Measurements from ENCODE around the gene ZNF804B.

Gene ZNF804B

DNA sequence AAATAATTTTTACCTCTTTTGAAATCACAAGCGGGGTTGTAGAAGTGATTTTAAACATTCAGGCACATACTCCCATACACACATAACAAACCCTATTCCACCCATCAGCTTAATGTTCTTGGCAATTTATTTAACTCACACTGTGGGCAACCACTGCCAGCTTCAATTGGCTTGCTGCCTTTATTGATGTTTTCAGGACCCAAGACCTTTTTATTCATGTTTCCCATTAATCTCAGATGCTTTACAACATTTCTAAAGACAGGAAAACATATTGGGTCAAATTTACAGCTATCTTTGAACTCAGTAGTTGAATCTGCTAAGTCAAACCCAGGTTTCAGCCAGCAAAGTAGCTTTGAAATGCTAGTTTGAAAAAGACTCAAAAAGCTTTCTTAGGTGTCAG, 109.0 kb downstream of the ZNF804B start:
- H3K27me3 Mint-ChIP-seq (ENCODE audit: low read depth, poor library complexity), result no peaks in the 10 kb centered on the region
- no peaks in the 10 kb centered on the region for H3K4me1 Mint-ChIP-seq
- peaks cover 16% of the 10 kb centered on the region for H3K9me3 Mint-ChIP-seq
- H3K36me3 Mint-ChIP-seq (ENCODE audit: low read depth), result no peaks in the 10 kb centered on the region
- no peak overlapping the region for H3K4me3 Mint-ChIP-seq
- TF ChIP-seq, protein P1, sequence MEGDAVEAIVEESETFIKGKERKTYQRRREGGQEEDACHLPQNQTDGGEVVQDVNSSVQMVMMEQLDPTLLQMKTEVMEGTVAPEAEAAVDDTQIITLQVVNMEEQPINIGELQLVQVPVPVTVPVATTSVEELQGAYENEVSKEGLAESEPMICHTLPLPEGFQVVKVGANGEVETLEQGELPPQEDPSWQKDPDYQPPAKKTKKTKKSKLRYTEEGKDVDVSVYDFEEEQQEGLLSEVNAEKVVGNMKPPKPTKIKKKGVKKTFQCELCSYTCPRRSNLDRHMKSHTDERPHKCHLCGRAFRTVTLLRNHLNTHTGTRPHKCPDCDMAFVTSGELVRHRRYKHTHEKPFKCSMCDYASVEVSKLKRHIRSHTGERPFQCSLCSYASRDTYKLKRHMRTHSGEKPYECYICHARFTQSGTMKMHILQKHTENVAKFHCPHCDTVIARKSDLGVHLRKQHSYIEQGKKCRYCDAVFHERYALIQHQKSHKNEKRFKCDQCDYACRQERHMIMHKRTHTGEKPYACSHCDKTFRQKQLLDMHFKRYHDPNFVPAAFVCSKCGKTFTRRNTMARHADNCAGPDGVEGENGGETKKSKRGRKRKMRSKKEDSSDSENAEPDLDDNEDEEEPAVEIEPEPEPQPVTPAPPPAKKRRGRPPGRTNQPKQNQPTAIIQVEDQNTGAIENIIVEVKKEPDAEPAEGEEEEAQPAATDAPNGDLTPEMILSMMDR (IDR thresholded peaks at IDR 0.05), result no peak
- no peak overlapping the region for H3K27ac Mint-ChIP-seq
- no peak for DNase-seq

DNA sequence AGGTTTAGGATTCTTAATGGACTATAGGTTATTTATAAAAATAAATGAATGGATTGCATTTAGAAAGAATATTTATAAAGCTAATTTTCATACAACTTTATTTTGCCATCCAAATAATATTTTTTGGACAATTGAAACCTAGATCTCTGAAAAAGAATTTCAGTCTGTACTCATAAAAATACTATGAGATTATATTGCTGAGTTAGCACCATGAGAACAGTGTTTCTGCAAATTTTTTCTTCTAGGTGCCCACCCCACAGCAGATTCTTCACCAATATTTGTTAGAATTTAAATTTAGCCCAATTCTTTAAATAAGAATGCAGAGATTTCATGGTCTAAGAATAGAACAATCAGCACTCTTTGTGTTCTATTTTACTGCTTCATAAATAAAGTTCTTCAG, 121.6 kb downstream of the ZNF804B start:
- H3K36me3 Mint-ChIP-seq (ENCODE audit: low read depth), result no peaks in the 10 kb centered on the region
- no peaks in the 10 kb centered on the region for H3K27me3 Mint-ChIP-seq (ENCODE audit: low read depth, poor library complexity)
- TF ChIP-seq, protein P1 (IDR thresholded peaks at IDR 0.05), result no peak
- no peak overlapping the region for H3K27ac Mint-ChIP-seq
- no peaks in the 10 kb centered on the region for H3K9me3 Mint-ChIP-seq
- no peaks in the 10 kb centered on the region for H3K4me1 Mint-ChIP-seq
- no peak for DNase-seq
- no peak overlapping the region for H3K4me3 Mint-ChIP-seq

DNA sequence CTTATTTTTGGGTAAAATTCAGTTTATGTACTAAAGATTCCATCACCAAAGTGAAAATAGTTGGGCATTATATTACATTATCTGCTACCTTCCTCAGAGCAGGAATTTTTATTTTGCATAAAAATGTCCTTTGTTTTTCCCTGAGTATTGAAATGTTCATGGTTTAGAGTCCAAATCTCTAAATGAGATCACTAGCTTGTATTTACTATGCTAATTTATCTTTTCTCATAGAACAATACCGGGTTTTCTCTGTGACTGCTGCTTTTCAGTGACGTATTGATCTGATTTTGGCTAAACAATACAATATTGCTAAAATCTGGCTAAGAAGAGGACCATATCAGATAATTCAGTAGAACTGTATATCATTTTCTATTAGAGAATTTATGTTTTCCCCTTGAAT, 125.6 kb downstream of the ZNF804B start:
- Mint-ChIP-seq H3K4me1 (no peaks in the 10 kb centered on the region), H3K27me3 (ENCODE audit: low read depth, poor library complexity) (no peaks in the 10 kb centered on the region), H3K36me3 (ENCODE audit: low read depth) (no peaks in the 10 kb centered on the region), H3K27ac (no peak overlapping the region), H3K4me3 (no peak overlapping the region), H3K9me3 (no peaks in the 10 kb centered on the region)
- DNase-seq, result no peak
- TF ChIP-seq, protein P1 (IDR thresholded peaks at IDR 0.05), result no peak

DNA sequence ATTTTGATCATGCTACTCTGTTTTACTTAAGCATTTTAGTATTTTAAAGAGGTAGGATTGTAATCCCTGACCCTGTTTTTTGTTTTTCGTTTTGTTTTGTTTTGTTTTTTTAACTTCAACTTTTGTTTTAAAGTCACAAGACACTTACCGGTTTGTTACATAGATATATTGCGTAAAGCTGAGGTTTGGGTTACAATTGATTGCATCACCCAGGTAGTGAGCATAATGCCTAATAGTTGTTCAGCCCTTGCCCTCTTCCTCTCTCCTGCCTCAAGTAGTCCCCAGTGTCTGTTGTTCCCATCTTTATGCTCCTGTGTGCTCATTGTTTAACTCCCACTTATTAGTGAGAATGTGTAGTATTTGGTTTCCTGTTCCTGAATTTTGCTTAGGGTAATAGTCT, 129.2 kb downstream of the ZNF804B start:
- Mint-ChIP-seq H3K4me1 (no peaks in the 10 kb centered on the region), H3K27ac (no peak overlapping the region), H3K4me3 (no peak overlapping the region), H3K9me3 (no peaks in the 10 kb centered on the region), H3K36me3 (ENCODE audit: low read depth) (no peaks in the 10 kb centered on the region), H3K27me3 (ENCODE audit: low read depth, poor library complexity) (no peaks in the 10 kb centered on the region)
- DNase-seq, result no peak
- TF ChIP-seq, protein P1 (IDR thresholded peaks at IDR 0.05), result no peak

DNA sequence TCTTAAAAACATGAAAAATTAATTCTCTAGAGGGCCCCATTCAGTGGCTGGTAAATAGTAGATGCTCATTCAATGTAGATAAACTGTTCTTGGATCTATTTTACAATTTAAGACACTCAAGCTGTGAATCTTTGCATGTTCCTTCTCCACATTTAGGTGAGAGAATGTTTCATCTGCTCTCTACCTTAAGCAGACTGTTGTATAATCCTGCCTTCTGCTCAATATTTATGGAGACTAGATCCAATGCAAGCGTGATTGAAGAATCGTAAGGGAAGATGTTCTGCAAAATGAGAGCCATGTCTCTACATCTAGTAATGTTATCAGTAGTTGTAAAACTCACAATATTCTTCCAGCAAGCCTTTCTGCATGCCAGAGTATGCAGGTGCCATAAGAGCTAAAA, 151.0 kb downstream of the ZNF804B start:
- Mint-ChIP-seq H3K36me3 (ENCODE audit: low read depth) (no peaks in the 10 kb centered on the region), H3K9me3 (no peaks in the 10 kb centered on the region), H3K4me1 (no peaks in the 10 kb centered on the region), H3K27me3 (ENCODE audit: low read depth, poor library complexity) (no peaks in the 10 kb centered on the region), H3K4me3 (no peak overlapping the region), H3K27ac (no peak overlapping the region)
- no peak for DNase-seq
- TF ChIP-seq, protein P1 (IDR thresholded peaks at IDR 0.05), result no peak

DNA sequence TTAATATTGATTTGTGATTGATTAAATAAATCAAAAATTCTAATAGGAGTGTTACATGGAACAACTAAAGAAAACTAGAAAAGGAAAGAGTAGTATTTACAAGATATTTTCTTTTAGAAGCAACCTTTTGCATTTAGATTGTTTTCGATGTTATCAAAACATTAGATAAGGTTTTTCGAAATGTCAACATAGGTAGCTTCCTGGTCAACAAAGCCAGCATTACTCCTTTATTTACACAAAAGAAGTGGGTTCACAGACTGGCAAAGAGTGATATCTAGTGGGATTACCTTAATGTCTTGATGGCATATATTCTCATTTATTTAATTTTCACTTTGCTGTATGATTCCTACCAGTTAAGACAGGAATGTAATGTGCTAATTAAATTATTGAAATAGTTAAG, 153.4 kb downstream of the ZNF804B start:
- Mint-ChIP-seq H3K4me1 (no peaks in the 10 kb centered on the region), H3K4me3 (no peak overlapping the region), H3K27me3 (ENCODE audit: low read depth, poor library complexity) (no peaks in the 10 kb centered on the region), H3K27ac (no peak overlapping the region), H3K36me3 (ENCODE audit: low read depth) (no peaks in the 10 kb centered on the region), H3K9me3 (no peaks in the 10 kb centered on the region)
- DNase-seq, result no peak
- TF ChIP-seq, protein P1 (IDR thresholded peaks at IDR 0.05), result no peak

All from nephron progenitor cell (in vitro differentiated cells).